Measurements from ENCODE around the gene BICRA.

- TF ChIP-seq POLR2AphosphoS5 (IDR thresholded peaks at IDR 0.05; ENCODE audit: low read depth, low read length) (no peak), EGR1 (IDR thresholded peaks at IDR 0.05; ENCODE audit: borderline replicate concordance, low read depth, low read length) (no peak), SP1 (IDR thresholded peaks at IDR 0.05; ENCODE audit: low read depth, low read length) (no peak)
- TF ChIP-seq, protein P1, sequence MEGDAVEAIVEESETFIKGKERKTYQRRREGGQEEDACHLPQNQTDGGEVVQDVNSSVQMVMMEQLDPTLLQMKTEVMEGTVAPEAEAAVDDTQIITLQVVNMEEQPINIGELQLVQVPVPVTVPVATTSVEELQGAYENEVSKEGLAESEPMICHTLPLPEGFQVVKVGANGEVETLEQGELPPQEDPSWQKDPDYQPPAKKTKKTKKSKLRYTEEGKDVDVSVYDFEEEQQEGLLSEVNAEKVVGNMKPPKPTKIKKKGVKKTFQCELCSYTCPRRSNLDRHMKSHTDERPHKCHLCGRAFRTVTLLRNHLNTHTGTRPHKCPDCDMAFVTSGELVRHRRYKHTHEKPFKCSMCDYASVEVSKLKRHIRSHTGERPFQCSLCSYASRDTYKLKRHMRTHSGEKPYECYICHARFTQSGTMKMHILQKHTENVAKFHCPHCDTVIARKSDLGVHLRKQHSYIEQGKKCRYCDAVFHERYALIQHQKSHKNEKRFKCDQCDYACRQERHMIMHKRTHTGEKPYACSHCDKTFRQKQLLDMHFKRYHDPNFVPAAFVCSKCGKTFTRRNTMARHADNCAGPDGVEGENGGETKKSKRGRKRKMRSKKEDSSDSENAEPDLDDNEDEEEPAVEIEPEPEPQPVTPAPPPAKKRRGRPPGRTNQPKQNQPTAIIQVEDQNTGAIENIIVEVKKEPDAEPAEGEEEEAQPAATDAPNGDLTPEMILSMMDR (IDR thresholded peaks at IDR 0.05; ENCODE audit: control extremely low read depth in 1 of 3, insufficient read depth in 1 of 3, low read depth in 1 of 3, low read length in 3 of 3): no peak
Measured at GRCh38 chr19:47676811-47677210, 67.9 kb downstream of the BICRA start.

Measured in H1 (cell line).